Loucy (cell line): ENCODE data around the gene CNOT11.

Experiments used
- H2AFZ ChIP-seq: fragments of 200-600 bp; sonication (generic); 2 replicates; pipeline ENCODE4 v1.6.0; 2016; ENCODE audit warnings: antibody characterized with exemption, mild to moderate bottlenecking, low read length, moderate library complexity
- H3F3A ChIP-seq: fragments of 200-600 bp; 2 replicates; pipeline ENCODE4 v1.6.0; 2016; ENCODE audit warnings: antibody characterized with exemption, low read depth, mild to moderate bottlenecking
- H3K27me3 ChIP-seq: fragments of 200-600 bp; sonication (generic); 2 replicates; pipeline ENCODE4 v1.6.1; 2014; ENCODE audit warnings: low read length, mild to moderate bottlenecking; ENCODE audit not compliant: insufficient read depth, poor library complexity, severe bottlenecking
- H3K36me3 ChIP-seq: fragments of 200-600 bp; sonication (generic); 2 replicates; pipeline ENCODE4 v1.6.1; 2016; ENCODE audit warnings: low read length; ENCODE audit not compliant: insufficient read depth
- H3K4me1 ChIP-seq: fragments of 200-600 bp; sonication (generic); 2 replicates; pipeline ENCODE4 v1.5.1; 2014; ENCODE audit warnings: low read length, mild to moderate bottlenecking; ENCODE audit not compliant: insufficient read depth, poor library complexity, severe bottlenecking
- H3K4me2 ChIP-seq: fragments of 200-600 bp; sonication (generic); 2 replicates; pipeline ENCODE4 v1.6.0; 2014; ENCODE audit warnings: antibody characterized with exemption, low read length, low read depth, mild to moderate bottlenecking; ENCODE audit not compliant: poor library complexity, severe bottlenecking
- H3K4me3 ChIP-seq: fragments of 200-600 bp; sonication (generic); 2 replicates; pipeline ENCODE4 v1.5.1; 2014; ENCODE audit warnings: low read length, mild to moderate bottlenecking, mixed read lengths; ENCODE audit not compliant: poor library complexity, severe bottlenecking
- H3K79me2 ChIP-seq: fragments of 200-600 bp; sonication (generic); 2 replicates; pipeline ENCODE4 v1.6.1; 2014; ENCODE audit warnings: low read length; ENCODE audit not compliant: insufficient read depth
- H3K9ac ChIP-seq: fragments of 200-600 bp; sonication (generic); 2 replicates; pipeline ENCODE4 v1.6.0; 2014; ENCODE audit warnings: mild to moderate bottlenecking, low read depth, low read length, moderate library complexity; ENCODE audit not compliant: poor library complexity, severe bottlenecking
- H3K9me2 ChIP-seq: fragments of 200-600 bp; sonication (generic); replicated peaks from 2 replicates; pipeline ENCODE4 v1.6.1; 2016; ENCODE audit warnings: low read depth, low read length, mixed read lengths
- H3K9me3 ChIP-seq: fragments of 200-600 bp; sonication (generic); 2 replicates; pipeline ENCODE4 v1.6.1; 2014; ENCODE audit warnings: mild to moderate bottlenecking, antibody characterized with exemption, low read length, low read depth; ENCODE audit not compliant: insufficient read depth
- H4K20me1 ChIP-seq: fragments of 200-600 bp; sonication (generic); 2 replicates; pipeline ENCODE4 v1.6.0; 2014; ENCODE audit warnings: antibody characterized with exemption, low read length, mild to moderate bottlenecking; ENCODE audit not compliant: insufficient read depth, poor library complexity, severe bottlenecking
- EZH2phosphoT487 ChIP-seq: fragments of 200-600 bp; IDR thresholded peaks from 2 replicates; pipeline ENCODE4 v1.6.1; 2018; ENCODE audit warnings: antibody characterized with exemption, mild to moderate bottlenecking, moderate library complexity, borderline replicate concordance
- TF ChIP-seq, protein P1 (sequence below): fragments of 200-600 bp; sonication (generic); conservative IDR thresholded peaks from 2 replicates; pipeline ENCODE4 v1.5.1; 2014; ENCODE audit warnings: mild to moderate bottlenecking, antibody characterized with exemption, low read length

Gene CNOT11

DNA sequence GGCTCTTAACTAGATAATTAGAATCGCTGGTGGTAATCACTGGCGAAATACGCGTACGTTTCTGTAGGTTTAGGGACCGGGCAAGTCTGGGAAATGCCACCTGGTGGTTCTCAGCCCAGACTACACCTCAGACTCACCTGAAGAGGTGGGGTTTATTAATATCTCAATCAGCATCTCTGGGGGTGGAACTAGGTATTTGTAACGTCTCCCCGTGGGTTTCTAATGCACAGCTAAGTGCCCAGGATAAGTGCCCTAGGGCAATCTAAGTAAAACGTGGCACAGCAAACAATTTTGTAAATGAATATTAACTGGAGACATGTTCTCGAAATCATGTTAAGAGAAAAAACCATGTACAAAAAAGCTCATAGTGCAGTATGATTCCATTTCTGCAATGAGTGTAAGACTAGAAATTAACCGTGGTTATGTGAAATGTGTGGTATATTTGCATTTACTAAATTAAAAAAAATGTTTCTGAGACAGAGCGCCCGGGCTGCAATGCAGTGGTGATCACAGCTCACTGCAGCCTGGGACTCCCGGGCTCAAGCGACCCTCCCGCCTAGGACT, 760 bp upstream of the CNOT11 start:
- Histone ChIP-seq H3K27me3 (no peaks in the 10 kb centered on the region), H3K4me1 (peaks cover 23% of the 10 kb centered on the region), H3K9me2 (no peaks in the 10 kb centered on the region), H2AFZ (peak overlapping the region; percentile 91), H3K36me3 (no peaks in the 10 kb centered on the region), H3K9me3 (no peaks in the 10 kb centered on the region), H3K4me3 (peak overlapping the region; percentile 94), H3K9ac (peak overlapping the region; percentile 69), H3K79me2 (peaks cover 42% of the 10 kb centered on the region), H4K20me1 (peaks cover 28% of the 10 kb centered on the region), H3K4me2 (peak overlapping the region; percentile 73), H3F3A (0 out of 2 replicates have a peak, but pooled peaks cover 3% of the 10 kb centered on the region)
- no peak for TF ChIP-seq EZH2phosphoT487
- TF ChIP-seq, protein P1, sequence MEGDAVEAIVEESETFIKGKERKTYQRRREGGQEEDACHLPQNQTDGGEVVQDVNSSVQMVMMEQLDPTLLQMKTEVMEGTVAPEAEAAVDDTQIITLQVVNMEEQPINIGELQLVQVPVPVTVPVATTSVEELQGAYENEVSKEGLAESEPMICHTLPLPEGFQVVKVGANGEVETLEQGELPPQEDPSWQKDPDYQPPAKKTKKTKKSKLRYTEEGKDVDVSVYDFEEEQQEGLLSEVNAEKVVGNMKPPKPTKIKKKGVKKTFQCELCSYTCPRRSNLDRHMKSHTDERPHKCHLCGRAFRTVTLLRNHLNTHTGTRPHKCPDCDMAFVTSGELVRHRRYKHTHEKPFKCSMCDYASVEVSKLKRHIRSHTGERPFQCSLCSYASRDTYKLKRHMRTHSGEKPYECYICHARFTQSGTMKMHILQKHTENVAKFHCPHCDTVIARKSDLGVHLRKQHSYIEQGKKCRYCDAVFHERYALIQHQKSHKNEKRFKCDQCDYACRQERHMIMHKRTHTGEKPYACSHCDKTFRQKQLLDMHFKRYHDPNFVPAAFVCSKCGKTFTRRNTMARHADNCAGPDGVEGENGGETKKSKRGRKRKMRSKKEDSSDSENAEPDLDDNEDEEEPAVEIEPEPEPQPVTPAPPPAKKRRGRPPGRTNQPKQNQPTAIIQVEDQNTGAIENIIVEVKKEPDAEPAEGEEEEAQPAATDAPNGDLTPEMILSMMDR: peak; percentile 56

DNA sequence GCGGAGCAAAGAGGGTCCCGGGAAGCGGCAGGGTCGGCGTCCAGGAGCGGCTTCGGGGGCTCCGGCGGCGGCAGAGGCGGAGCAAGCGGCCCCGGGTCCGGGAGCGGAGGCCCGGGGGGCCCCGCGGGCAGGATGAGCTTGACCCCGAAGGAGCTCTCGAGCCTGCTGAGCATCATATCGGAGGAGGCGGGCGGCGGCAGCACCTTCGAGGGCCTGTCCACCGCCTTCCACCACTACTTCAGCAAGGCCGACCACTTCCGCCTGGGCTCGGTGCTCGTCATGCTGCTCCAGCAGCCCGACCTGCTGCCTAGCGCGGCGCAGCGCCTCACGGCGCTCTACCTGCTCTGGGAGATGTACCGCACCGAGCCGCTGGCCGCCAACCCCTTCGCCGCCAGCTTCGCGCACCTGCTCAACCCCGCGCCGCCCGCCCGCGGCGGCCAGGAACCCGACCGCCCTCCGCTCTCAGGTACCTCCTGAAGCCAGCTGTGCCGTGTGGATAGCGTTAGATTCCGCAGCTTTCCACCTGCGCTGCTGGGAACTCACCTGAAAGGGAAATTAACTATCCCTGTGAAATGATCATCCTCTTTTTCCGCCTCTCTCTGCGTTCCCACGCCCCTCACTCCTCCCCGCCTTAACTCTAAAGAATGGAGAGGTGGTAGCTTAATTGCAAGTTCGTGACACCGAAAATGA, 472 bp downstream of the CNOT11 start:
- Histone ChIP-seq H3K4me2 (peak overlapping the region; percentile 93), H3K9me2 (no peaks in the 10 kb centered on the region), H3K27me3 (no peaks in the 10 kb centered on the region), H3K9me3 (no peaks in the 10 kb centered on the region), H3K4me1 (peaks cover 23% of the 10 kb centered on the region), H3K4me3 (peak overlapping the region; percentile 94), H3K79me2 (peaks cover 48% of the 10 kb centered on the region), H3K36me3 (no peaks in the 10 kb centered on the region), H3F3A (0 out of 2 replicates have a peak, but pooled peaks cover 3% of the 10 kb centered on the region), H3K9ac (peak overlapping the region; percentile 89), H2AFZ (peak overlapping the region; percentile 79), H4K20me1 (peaks cover 33% of the 10 kb centered on the region)
- no peak for TF ChIP-seq EZH2phosphoT487
- TF ChIP-seq, protein P1: no peak

DNA sequence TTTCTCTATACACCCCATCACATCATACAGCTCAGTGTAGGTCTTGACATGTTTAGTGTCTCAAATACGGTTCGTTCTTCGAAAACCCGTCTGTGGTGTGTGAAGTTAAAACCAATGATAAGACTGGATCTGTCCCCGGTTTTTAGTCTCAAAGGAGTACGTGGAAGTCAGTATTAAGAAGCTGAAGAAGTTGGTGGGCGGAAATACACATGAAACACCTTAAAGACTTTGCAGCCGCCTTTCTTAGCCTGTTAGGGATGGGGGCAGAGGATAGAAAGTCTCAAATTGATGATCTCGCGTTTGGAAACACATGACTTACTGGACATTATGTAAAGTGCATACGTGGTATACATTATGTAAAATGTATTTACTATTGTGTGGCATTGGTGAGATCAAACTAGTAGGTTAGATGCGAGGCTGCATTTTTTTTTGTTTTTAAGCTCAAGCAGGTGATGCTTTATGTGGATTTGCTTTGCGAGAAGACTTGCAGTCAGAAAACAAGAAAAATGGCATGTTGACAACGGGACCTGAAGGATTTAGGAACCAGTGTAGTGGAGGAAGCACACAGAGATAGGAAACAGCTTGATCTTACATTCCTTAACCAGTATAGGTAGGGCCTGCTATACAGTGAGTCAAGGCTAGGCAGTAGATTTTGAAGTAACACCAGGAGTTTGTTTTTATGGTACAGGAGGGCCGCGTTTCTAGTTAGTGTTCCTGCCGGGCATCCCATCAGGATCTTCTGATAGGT, 1.2 kb downstream of the CNOT11 start:
- peak overlapping the region; percentile 93 for H3K4me2 ChIP-seq
- no peak overlapping the region for H2AFZ ChIP-seq
- peaks cover 26% of the 10 kb centered on the region for H3K4me1 ChIP-seq
- no peak for TF ChIP-seq EZH2phosphoT487
- TF ChIP-seq, protein P1: no peak
- peaks cover 1% of the 10 kb centered on the region; the same call in 1 of the 2 replicates for H3K9me3 ChIP-seq
- peaks cover 54% of the 10 kb centered on the region for H3K79me2 ChIP-seq
- H3K9ac ChIP-seq: peak overlapping the region; percentile 89
- peaks cover 33% of the 10 kb centered on the region for H4K20me1 ChIP-seq
- H3F3A ChIP-seq: 0 out of 2 replicates have a peak, but pooled peaks cover 3% of the 10 kb centered on the region
- H3K9me2 ChIP-seq: no peaks in the 10 kb centered on the region
- peaks cover 5% of the 10 kb centered on the region; the same call in 1 of the 2 replicates for H3K36me3 ChIP-seq
- peak overlapping the region; percentile 94 for H3K4me3 ChIP-seq
- no peaks in the 10 kb centered on the region for H3K27me3 ChIP-seq
